Measurements from ENCODE around the gene TTC8.

Gene TTC8

DNA sequence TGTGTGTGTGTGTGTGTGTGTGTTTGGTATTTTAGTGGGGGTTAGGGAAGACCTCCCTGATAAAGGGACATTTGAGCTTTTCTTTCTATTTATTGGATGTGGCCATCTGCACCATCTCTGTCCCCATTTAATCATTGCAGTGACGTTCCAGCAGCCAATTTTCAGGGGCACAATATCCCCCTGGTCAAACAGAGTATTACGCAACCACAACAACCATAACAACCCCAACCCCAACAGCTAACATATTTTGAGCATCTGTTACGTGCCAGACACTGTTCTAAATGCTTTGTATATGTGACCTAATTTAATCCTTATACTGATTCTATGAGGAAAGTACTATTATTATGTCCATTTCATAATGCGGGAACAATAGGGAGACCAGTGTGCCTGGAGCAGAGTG, 87.4 kb downstream of the TTC8 start:
- FAIRE-seq (no peak), DNase-seq (ENCODE audit: insufficient read length, low spot score) (no peak)
- TF ChIP-seq POLR2A (IDR thresholded peaks at IDR 0.05; ENCODE audit: low read depth, low read length), result no peak

GRCh38 chr14:88914956-88915355, 90.5 kb downstream of the TTC8 start:
- FAIRE-seq (no peak), DNase-seq (ENCODE audit: insufficient read length, low spot score) (no peak)
- TF ChIP-seq POLR2A (IDR thresholded peaks at IDR 0.05; ENCODE audit: low read depth, low read length), result no peak

- no peak for TF ChIP-seq POLR2A (IDR thresholded peaks at IDR 0.05; ENCODE audit: low read depth, low read length)
- DNase-seq (ENCODE audit: insufficient read length, low spot score), result no peak
- FAIRE-seq, result no peak
Observed at GRCh38 chr14:88919502-88919901, 95.1 kb downstream of the TTC8 start.
